HT-29 (cell line): ENCODE data around the gene DLL1. TPM values are rescaled to one million over a fixed set of nuclear protein-coding genes. Genes with fewer than 3 reads are reported as not detected.
"Not testable (repeated sequence)": the region's sequence is repeated elsewhere in the genome, so short reads cannot be mapped to it uniquely, and the experiment has no call there.

Source experiments
- DNase-seq: peaks from one replicate; pipeline ENCODE4 v3.0.0-alpha.2; 2015; ENCODE audit warnings: low spot score
- total RNA-seq: library from RNA; depleted of rRNA; stranded (reverse); fragments of >200 nt; shearing (Covaris generic); gene quantifications from 2 replicates; pipeline ENCODE4 v1.2.3, GENCODE V29; 2014; rRNA removed

DLL1 gene
- 2.2 and 2.6 TPM in 2 replicates for total RNA-seq

- DNase-seq, result no peak
Measured at GRCh38 chr6:170290296-170291128, at the start of gene DLL1. Gene DLL1 (minus strand): TSS chr6:170291078. CDS start chr6:170290139, 939 bp downstream.

GRCh38 chr6:170335199-170335598, 44.3 kb upstream of the DLL1 start:
- not testable (repeated sequence) for DNase-seq

GRCh38 chr6:170329321-170329720, 38.4 kb upstream of the DLL1 start:
- DNase-seq, result no peak

GRCh38 chr6:170317718-170318117, 26.8 kb upstream of the DLL1 start:
- no peak for DNase-seq

GRCh38 chr6:170317076-170317475, 26.2 kb upstream of the DLL1 start:
- no peak for DNase-seq

GRCh38 chr6:170316071-170316470, 25.2 kb upstream of the DLL1 start:
- DNase-seq, result no peak

GRCh38 chr6:170314983-170315382, 24.1 kb upstream of the DLL1 start:
- DNase-seq, result no peak

- DNase-seq, result no peak
Measured at GRCh38 chr6:170313716-170314295, 22.9 kb upstream of the DLL1 start.

GRCh38 chr6:170312876-170313275, 22.0 kb upstream of the DLL1 start:
- DNase-seq, result no peak

GRCh38 chr6:170311696-170312095, 20.8 kb upstream of the DLL1 start:
- no peak for DNase-seq

GRCh38 chr6:170308761-170309160, 17.9 kb upstream of the DLL1 start:
- DNase-seq, result no peak

- no peak for DNase-seq
Measured at GRCh38 chr6:170307080-170307545, 16.2 kb upstream of the DLL1 start.

GRCh38 chr6:170306324-170307079, 15.6 kb upstream of the DLL1 start, which contains the start of gene FAM120B:
Gene FAM120B (plus strand): TSS chr6:170306758. CDS start chr6:170317391, 10,633 bp downstream.
- DNase-seq, result peak; percentile 94

GRCh38 chr6:170305805-170306323, 15.0 kb upstream of the DLL1 start:
- peak; percentile 38 for DNase-seq

GRCh38 chr6:170301184-170301583, 10.3 kb upstream of the DLL1 start:
- DNase-seq, result no peak

GRCh38 chr6:170298688-170299087, 7.8 kb upstream of the DLL1 start:
- no peak for DNase-seq

GRCh38 chr6:170297576-170298330, 6.9 kb upstream of the DLL1 start:
- DNase-seq, result no peak

GRCh38 chr6:170296746-170297575, 6.1 kb upstream of the DLL1 start:
- DNase-seq, result no peak

GRCh38 chr6:170296423-170296745, 5.5 kb upstream of the DLL1 start:
- DNase-seq, result no peak
